ENCODE data around the gene FARS2.

Gene FARS2

GRCh38 chr6:5259428-5259827 lies 1.9 kb upstream of the FARS2 start:
- no peak for TF ChIP-seq CTCF (IDR thresholded peaks at IDR 0.05; ENCODE audit: low read length, missing control alignments)
- peak overlapping the region; percentile 81 for H3K4me3 ChIP-seq (replicated peaks; ENCODE audit: low read depth, low read length)
- DNase-seq (ENCODE audit: low read depth), result no peak

GRCh38 chr6:5260111-5260620 lies 1.1 kb upstream of the FARS2 start:
- peak overlapping the region; percentile 81 for H3K4me3 ChIP-seq (replicated peaks; ENCODE audit: low read depth, low read length)
- peak; percentile 68 for DNase-seq (ENCODE audit: low read depth)
- no peak for TF ChIP-seq CTCF (IDR thresholded peaks at IDR 0.05; ENCODE audit: low read length, missing control alignments)

GRCh38 chr6:5261545-5262109 lies 314 bp downstream of the FARS2 start:
- peak overlapping the region; percentile 81 for H3K4me3 ChIP-seq (replicated peaks; ENCODE audit: low read depth, low read length)
- peak; percentile 5 for DNase-seq (ENCODE audit: low read depth)
- TF ChIP-seq CTCF (IDR thresholded peaks at IDR 0.05; ENCODE audit: low read length, missing control alignments), result no peak

GRCh38 chr6:5266423-5266822 lies 5.1 kb downstream of the FARS2 start:
- DNase-seq (ENCODE audit: low read depth), result no peak
- TF ChIP-seq CTCF (IDR thresholded peaks at IDR 0.05; ENCODE audit: low read length, missing control alignments), result no peak
- no peak overlapping the region for H3K4me3 ChIP-seq (replicated peaks; ENCODE audit: low read depth, low read length)

- TF ChIP-seq CTCF (IDR thresholded peaks at IDR 0.05; ENCODE audit: low read length, missing control alignments), result no peak
- H3K4me3 ChIP-seq (replicated peaks; ENCODE audit: low read depth, low read length), result no peak overlapping the region
- DNase-seq (ENCODE audit: low read depth), result peak; percentile 17
These were observed 8.9 kb downstream of the FARS2 start for GRCh38 chr6:5270093-5270680.

- DNase-seq (ENCODE audit: low read depth), result no peak
- H3K4me3 ChIP-seq (replicated peaks; ENCODE audit: low read depth, low read length), result no peak overlapping the region
- TF ChIP-seq CTCF (IDR thresholded peaks at IDR 0.05; ENCODE audit: low read length, missing control alignments), result no peak
These were observed 10.6 kb downstream of the FARS2 start for GRCh38 chr6:5271926-5272325.

GRCh38 chr6:5274231-5274630 lies 12.9 kb downstream of the FARS2 start:
- no peak overlapping the region for H3K4me3 ChIP-seq (replicated peaks; ENCODE audit: low read depth, low read length)
- TF ChIP-seq CTCF (IDR thresholded peaks at IDR 0.05; ENCODE audit: low read length, missing control alignments), result no peak
- DNase-seq (ENCODE audit: low read depth), result no peak

Measured in fibroblast of pulmonary artery (primary cell).